Measurements from ENCODE around the gene SORCS2. TPM values are rescaled to one million over a fixed set of nuclear protein-coding genes. Genes with fewer than 3 reads are reported as not detected.
A peak's percentile ranks its signal among the peaks of the same experiment; 100 is the strongest.

The SORCS2 gene
- total and polyA plus RNA-seq, 2 of the 8 experiments (the other 6 are each of a cell fraction or from before 2014, with no cell fraction given): 0.36 to 1.8 TPM

GRCh38 chr4:7677799-7678301 is 485.5 kb downstream of the SORCS2 start:
- no peaks in the 10 kb centered on the region for H3K27me3 ChIP-seq (replicated peaks in 1 of 4; ENCODE audit: control insufficient read depth in 3 of 4, extremely low read depth in 1 of 4, insufficient read depth in 3 of 4, low read length in 3 of 4)
- H3K23me2 ChIP-seq (ENCODE audit: low read depth, low read length): no peaks in the 10 kb centered on the region
- H3K4ac ChIP-seq (replicated peaks; ENCODE audit: insufficient read length, low read depth, low read length): no peak overlapping the region
- 0 out of 7 replicates have a peak, but pooled peaks cover 0 to 2% (median 0%) of the 10 kb centered on the region in 4 experiments for H3K4me1 ChIP-seq (replicated peaks in 1 of 4; ENCODE audit: control insufficient read depth in 3 of 4, insufficient read depth in 4 of 4, low read length in 3 of 4)
- H3K36me3 ChIP-seq (ENCODE audit: control insufficient read depth in 2 of 4, insufficient read depth in 4 of 4, low read length in 3 of 4): no peaks in the 10 kb centered on the region
- no peak overlapping the region for H3K4me2 ChIP-seq (ENCODE audit: insufficient read depth in 1 of 2, low read depth in 2 of 2, low read length in 2 of 2)
- no peak overlapping the region for H2AK5ac ChIP-seq (ENCODE audit: low read depth, low read length)
- ChIA-PET POLR2A (ENCODE audit: partially characterized antibody) (no interaction called here), CTCF (ENCODE audit: partially characterized antibody) (no interaction called here)
- H3K14ac ChIP-seq (ENCODE audit: insufficient read length): no peak overlapping the region
- H2BK20ac ChIP-seq (ENCODE audit: low read length): no peak overlapping the region
- H3K27ac ChIP-seq (ENCODE audit: low read depth, low read length): no peak overlapping the region
- WGBS, 2 experiments (ENCODE audit: extremely low coverage in 1 of 2, insufficient coverage in 1 of 2, insufficient read length in 1 of 2, insufficient replicate concordance in 2 of 2, low coverage in 1 of 2, low lambda C conversion rate in 2 of 2, missing lambda C conversion rate in 1 of 2): 88% methylated on average over 10 of the region's 11 CpGs; no CpG with 5 or more reads in 1 of the 2 experiments
- peaks cover 0 to 9% of the 10 kb centered on the region in 2 experiments; a peak in 1 of 4 replicates for H3K9me3 ChIP-seq (ENCODE audit: insufficient read depth in 2 of 2, low read depth in 1 of 2, low read length in 1 of 2)
- no peaks in the 10 kb centered on the region for H3K79me2 ChIP-seq (ENCODE audit: control insufficient read depth in 1 of 2, insufficient read depth in 2 of 2, low read length in 2 of 2)
- H2BK12ac ChIP-seq (ENCODE audit: low read depth, low read length): no peak overlapping the region
- H2BK120ac ChIP-seq (replicated peaks; ENCODE audit: low read depth, low read length): no peak overlapping the region
- FAIRE-seq: no peak
- H4K91ac ChIP-seq (replicated peaks; ENCODE audit: insufficient read length, low read length): no peak overlapping the region
- H2BK5ac ChIP-seq (ENCODE audit: low read depth, low read length): no peak overlapping the region
- DNase-seq (ENCODE audit: low read depth in 1 of 2, low spot score in 2 of 2): no peak
- TF ChIP-seq JUN (IDR thresholded peaks at IDR 0.05; ENCODE audit: low read depth, low read length) (no peak), BCL11A (IDR thresholded peaks at IDR 0.05; ENCODE audit: low read depth in 2 of 2, low read length in 2 of 2) (no peak), GABPA (IDR thresholded peaks at IDR 0.05; ENCODE audit: borderline replicate concordance, insufficient read depth, low read length) (no peak), JUND (IDR thresholded peaks at IDR 0.05; ENCODE audit: low read length) (no peak)
- peak overlapping the region; percentile 19; the same call in 1 of the 2 replicates for H4K8ac ChIP-seq (ENCODE audit: extremely low read depth, insufficient read depth, low read length)
- no peak overlapping the region for H3K23ac ChIP-seq (ENCODE audit: insufficient read length)
- H3K4me3 ChIP-seq (ENCODE audit: extremely low read depth in 1 of 4, insufficient read depth in 2 of 4, low read depth in 3 of 4, low read length in 4 of 4): no peak overlapping the region
- no peak overlapping the region for H2BK15ac ChIP-seq (ENCODE audit: low read length)
- H3K79me1 ChIP-seq (ENCODE audit: low read depth, low read length): no peaks in the 10 kb centered on the region
- H2AFZ ChIP-seq (ENCODE audit: low read length): no peak overlapping the region
- H3K9ac ChIP-seq (replicated peaks in 1 of 4; ENCODE audit: extremely low read depth in 1 of 4, low read depth in 3 of 4, low read length in 3 of 4): no peak overlapping the region
- no peak overlapping the region for H3K56ac ChIP-seq (replicated peaks; ENCODE audit: insufficient read length, low read depth, low read length)
- no peak overlapping the region for H3K18ac ChIP-seq (ENCODE audit: extremely low read depth, low read length)
- H4K20me1 ChIP-seq (replicated peaks in 1 of 2; ENCODE audit: control insufficient read depth in 1 of 2, insufficient read depth in 2 of 2, low read length in 2 of 2): no peaks in the 10 kb centered on the region
- H4K5ac ChIP-seq (ENCODE audit: insufficient read length, low read depth, low read length): no peak overlapping the region
